ENCODE results near the gene TNNT3.

Gene TNNT3

GRCh38 chr11:1942558-1943260, 23.2 kb downstream of the TNNT3 start:
- Histone ChIP-seq H3K27me3 (ENCODE audit: control insufficient read depth, insufficient read depth, low read length) (no peaks in the 10 kb centered on the region), H3K9me3 (ENCODE audit: control insufficient read depth, insufficient read depth, low read length) (no peaks in the 10 kb centered on the region), H3K36me3 (ENCODE audit: control insufficient read depth, insufficient read depth, low read length) (no peaks in the 10 kb centered on the region), H3K4me3 (ENCODE audit: low read depth, low read length) (no peak overlapping the region), H3K27ac (ENCODE audit: low read depth, low read length) (no peak overlapping the region), H3K9ac (ENCODE audit: low read depth, low read length) (no peak overlapping the region), H3K4me1 (ENCODE audit: control insufficient read depth, insufficient read depth, low read length) (no peaks in the 10 kb centered on the region)

- Histone ChIP-seq H3K27me3 (ENCODE audit: control insufficient read depth, insufficient read depth, low read length) (no peaks in the 10 kb centered on the region), H3K9ac (ENCODE audit: low read depth, low read length) (no peak overlapping the region), H3K4me3 (ENCODE audit: low read depth, low read length) (no peak overlapping the region), H3K36me3 (ENCODE audit: control insufficient read depth, insufficient read depth, low read length) (no peaks in the 10 kb centered on the region), H3K4me1 (ENCODE audit: control insufficient read depth, insufficient read depth, low read length) (no peaks in the 10 kb centered on the region), H3K9me3 (ENCODE audit: control insufficient read depth, insufficient read depth, low read length) (no peaks in the 10 kb centered on the region), H3K27ac (ENCODE audit: low read depth, low read length) (no peak overlapping the region)
Observed at GRCh38 chr11:1943576-1943975, 24.1 kb downstream of the TNNT3 start.

GRCh38 chr11:1943977-1944376, 24.5 kb downstream of the TNNT3 start:
- Histone ChIP-seq H3K4me3 (ENCODE audit: low read depth, low read length) (no peak overlapping the region), H3K27ac (ENCODE audit: low read depth, low read length) (no peak overlapping the region), H3K36me3 (ENCODE audit: control insufficient read depth, insufficient read depth, low read length) (no peaks in the 10 kb centered on the region), H3K9ac (ENCODE audit: low read depth, low read length) (no peak overlapping the region), H3K27me3 (ENCODE audit: control insufficient read depth, insufficient read depth, low read length) (no peaks in the 10 kb centered on the region), H3K4me1 (ENCODE audit: control insufficient read depth, insufficient read depth, low read length) (no peaks in the 10 kb centered on the region), H3K9me3 (ENCODE audit: control insufficient read depth, insufficient read depth, low read length) (no peaks in the 10 kb centered on the region)

GRCh38 chr11:1946812-1947484, 27.4 kb downstream of the TNNT3 start, which contains the start of gene MRPL23:
MRPL23 (plus strand) TSS chr11:1947332; CDS start chr11:1947363, 31 bp downstream.
- Histone ChIP-seq H3K4me3 (ENCODE audit: low read depth, low read length) (no peak within 1 kb of the TSS), H3K36me3 (ENCODE audit: control insufficient read depth, insufficient read depth, low read length) (no peaks in the 10 kb centered on the region), H3K9ac (ENCODE audit: low read depth, low read length) (no peak within 1 kb of the TSS), H3K27ac (ENCODE audit: low read depth, low read length) (no peak within 1 kb of the TSS), H3K9me3 (ENCODE audit: control insufficient read depth, insufficient read depth, low read length) (no peaks in the 10 kb centered on the region), H3K4me1 (ENCODE audit: control insufficient read depth, insufficient read depth, low read length) (no peaks in the 10 kb centered on the region), H3K27me3 (ENCODE audit: control insufficient read depth, insufficient read depth, low read length) (no peaks in the 10 kb centered on the region)

GRCh38 chr11:1947592-1948237, 28.2 kb downstream of the TNNT3 start:
- Histone ChIP-seq H3K4me1 (ENCODE audit: control insufficient read depth, insufficient read depth, low read length) (no peaks in the 10 kb centered on the region), H3K9me3 (ENCODE audit: control insufficient read depth, insufficient read depth, low read length) (no peaks in the 10 kb centered on the region), H3K27me3 (ENCODE audit: control insufficient read depth, insufficient read depth, low read length) (no peaks in the 10 kb centered on the region), H3K4me3 (ENCODE audit: low read depth, low read length) (no peak overlapping the region), H3K9ac (ENCODE audit: low read depth, low read length) (no peak overlapping the region), H3K27ac (ENCODE audit: low read depth, low read length) (no peak overlapping the region), H3K36me3 (ENCODE audit: control insufficient read depth, insufficient read depth, low read length) (no peaks in the 10 kb centered on the region)

- H3K27me3 ChIP-seq (ENCODE audit: control insufficient read depth, insufficient read depth, low read length), result no peaks in the 10 kb centered on the region
- H3K36me3 ChIP-seq (ENCODE audit: control insufficient read depth, insufficient read depth, low read length), result no peaks in the 10 kb centered on the region
- no peaks in the 10 kb centered on the region for H3K4me1 ChIP-seq (ENCODE audit: control insufficient read depth, insufficient read depth, low read length)
- H3K4me3 ChIP-seq (ENCODE audit: low read depth, low read length), result no peak overlapping the region
- H3K9me3 ChIP-seq (ENCODE audit: control insufficient read depth, insufficient read depth, low read length), result no peaks in the 10 kb centered on the region
- H3K9ac ChIP-seq (ENCODE audit: low read depth, low read length), result no peak overlapping the region
- no peak overlapping the region for H3K27ac ChIP-seq (ENCODE audit: low read depth, low read length)
Observed at GRCh38 chr11:1948389-1948788, 28.9 kb downstream of the TNNT3 start.

GRCh38 chr11:1949302-1949701, 29.8 kb downstream of the TNNT3 start:
- H3K36me3 ChIP-seq (ENCODE audit: control insufficient read depth, insufficient read depth, low read length), result no peaks in the 10 kb centered on the region
- no peak overlapping the region for H3K4me3 ChIP-seq (ENCODE audit: low read depth, low read length)
- no peak overlapping the region for H3K9ac ChIP-seq (ENCODE audit: low read depth, low read length)
- no peak overlapping the region for H3K27ac ChIP-seq (ENCODE audit: low read depth, low read length)
- no peaks in the 10 kb centered on the region for H3K9me3 ChIP-seq (ENCODE audit: control insufficient read depth, insufficient read depth, low read length)
- H3K27me3 ChIP-seq (ENCODE audit: control insufficient read depth, insufficient read depth, low read length), result no peaks in the 10 kb centered on the region
- H3K4me1 ChIP-seq (ENCODE audit: control insufficient read depth, insufficient read depth, low read length), result no peaks in the 10 kb centered on the region

- Histone ChIP-seq H3K9me3 (ENCODE audit: control insufficient read depth, insufficient read depth, low read length) (no peaks in the 10 kb centered on the region), H3K9ac (ENCODE audit: low read depth, low read length) (no peak overlapping the region), H3K27me3 (ENCODE audit: control insufficient read depth, insufficient read depth, low read length) (no peaks in the 10 kb centered on the region), H3K36me3 (ENCODE audit: control insufficient read depth, insufficient read depth, low read length) (no peaks in the 10 kb centered on the region), H3K27ac (ENCODE audit: low read depth, low read length) (no peak overlapping the region), H3K4me1 (ENCODE audit: control insufficient read depth, insufficient read depth, low read length) (no peaks in the 10 kb centered on the region), H3K4me3 (ENCODE audit: low read depth, low read length) (no peak overlapping the region)
Observed at GRCh38 chr11:1949922-1950321, 30.4 kb downstream of the TNNT3 start.

GRCh38 chr11:1952806-1953482, 33.4 kb downstream of the TNNT3 start:
- Histone ChIP-seq H3K9me3 (ENCODE audit: control insufficient read depth, insufficient read depth, low read length) (no peaks in the 10 kb centered on the region), H3K4me1 (ENCODE audit: control insufficient read depth, insufficient read depth, low read length) (no peaks in the 10 kb centered on the region), H3K27ac (ENCODE audit: low read depth, low read length) (no peak overlapping the region), H3K27me3 (ENCODE audit: control insufficient read depth, insufficient read depth, low read length) (no peaks in the 10 kb centered on the region), H3K9ac (ENCODE audit: low read depth, low read length) (no peak overlapping the region), H3K36me3 (ENCODE audit: control insufficient read depth, insufficient read depth, low read length) (no peaks in the 10 kb centered on the region), H3K4me3 (ENCODE audit: low read depth, low read length) (no peak overlapping the region)

GRCh38 chr11:1953489-1954266, 34.2 kb downstream of the TNNT3 start:
- no peaks in the 10 kb centered on the region for H3K4me1 ChIP-seq (ENCODE audit: control insufficient read depth, insufficient read depth, low read length)
- no peaks in the 10 kb centered on the region for H3K36me3 ChIP-seq (ENCODE audit: control insufficient read depth, insufficient read depth, low read length)
- no peak overlapping the region for H3K27ac ChIP-seq (ENCODE audit: low read depth, low read length)
- H3K9ac ChIP-seq (ENCODE audit: low read depth, low read length), result no peak overlapping the region
- H3K4me3 ChIP-seq (ENCODE audit: low read depth, low read length), result no peak overlapping the region
- no peaks in the 10 kb centered on the region for H3K27me3 ChIP-seq (ENCODE audit: control insufficient read depth, insufficient read depth, low read length)
- no peaks in the 10 kb centered on the region for H3K9me3 ChIP-seq (ENCODE audit: control insufficient read depth, insufficient read depth, low read length)
